ENCODE results near the gene APOBEC3F. TPM values are rescaled to one million over a fixed set of nuclear protein-coding genes. Genes with fewer than 3 reads are reported as not detected.
"Not testable (repeated sequence)": the region's sequence is repeated elsewhere in the genome, so short reads cannot be mapped to it uniquely, and the experiment has no call there.

The APOBEC3F gene
- total RNA-seq, 2 donors from 2014 or later, result 16.2 to 24.2 TPM

GRCh38 chr22:39078329-39078728 lies 37.7 kb downstream of the APOBEC3F start:
- Histone ChIP-seq H3K4me1 (ENCODE audit: control insufficient read depth, insufficient read depth, low read length) (no peaks in the 10 kb centered on the region), H3K27me3 (ENCODE audit: control insufficient read depth, insufficient read depth, low read length, poor library complexity, severe bottlenecking) (no peaks in the 10 kb centered on the region), H3K4me3 (ENCODE audit: low read length) (peak overlapping the region; percentile 80), H3K9me3 (ENCODE audit: control insufficient read depth, low read length) (no peaks in the 10 kb centered on the region), H3K36me3 (ENCODE audit: control insufficient read depth, insufficient read depth, low read length) (no peaks in the 10 kb centered on the region), H3K9ac (ENCODE audit: extremely low read depth, low read length, poor library complexity, severe bottlenecking) (no peak overlapping the region), H3K27ac (ENCODE audit: low read depth, low read length) (no peak overlapping the region)
- no peak overlapping the region for H3K27ac Mint-ChIP-seq
- H3K9me3 Mint-ChIP-seq, result no peaks in the 10 kb centered on the region
- H3K4me1 Mint-ChIP-seq, result peaks cover 23% of the 10 kb centered on the region
- WGBS, 2 experiments (ENCODE audit: insufficient coverage in 1 of 2, insufficient read length in 1 of 2), result 93 to 100% methylated on average over 4 to 7 of the region's 8 CpGs
- H3K36me3 Mint-ChIP-seq (ENCODE audit: low read depth), result peaks cover 2% of the 10 kb centered on the region
- peak overlapping the region; percentile 47 for H3K4me3 Mint-ChIP-seq
- TF ChIP-seq, protein P1, sequence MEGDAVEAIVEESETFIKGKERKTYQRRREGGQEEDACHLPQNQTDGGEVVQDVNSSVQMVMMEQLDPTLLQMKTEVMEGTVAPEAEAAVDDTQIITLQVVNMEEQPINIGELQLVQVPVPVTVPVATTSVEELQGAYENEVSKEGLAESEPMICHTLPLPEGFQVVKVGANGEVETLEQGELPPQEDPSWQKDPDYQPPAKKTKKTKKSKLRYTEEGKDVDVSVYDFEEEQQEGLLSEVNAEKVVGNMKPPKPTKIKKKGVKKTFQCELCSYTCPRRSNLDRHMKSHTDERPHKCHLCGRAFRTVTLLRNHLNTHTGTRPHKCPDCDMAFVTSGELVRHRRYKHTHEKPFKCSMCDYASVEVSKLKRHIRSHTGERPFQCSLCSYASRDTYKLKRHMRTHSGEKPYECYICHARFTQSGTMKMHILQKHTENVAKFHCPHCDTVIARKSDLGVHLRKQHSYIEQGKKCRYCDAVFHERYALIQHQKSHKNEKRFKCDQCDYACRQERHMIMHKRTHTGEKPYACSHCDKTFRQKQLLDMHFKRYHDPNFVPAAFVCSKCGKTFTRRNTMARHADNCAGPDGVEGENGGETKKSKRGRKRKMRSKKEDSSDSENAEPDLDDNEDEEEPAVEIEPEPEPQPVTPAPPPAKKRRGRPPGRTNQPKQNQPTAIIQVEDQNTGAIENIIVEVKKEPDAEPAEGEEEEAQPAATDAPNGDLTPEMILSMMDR (conservative IDR thresholded peaks at IDR 0.05), result no peak
- no peak for DNase-seq
- H3K27me3 Mint-ChIP-seq (ENCODE audit: insufficient read depth), result no peaks in the 10 kb centered on the region

- peaks cover 18% of the 10 kb centered on the region for H3K4me1 Mint-ChIP-seq
- H3K9me3 Mint-ChIP-seq; H3K36me3 Mint-ChIP-seq (ENCODE audit: low read depth): not testable (repeated sequence)
Measured at GRCh38 chr22:39079054-39079637, 38.5 kb downstream of the APOBEC3F start.

DNA sequence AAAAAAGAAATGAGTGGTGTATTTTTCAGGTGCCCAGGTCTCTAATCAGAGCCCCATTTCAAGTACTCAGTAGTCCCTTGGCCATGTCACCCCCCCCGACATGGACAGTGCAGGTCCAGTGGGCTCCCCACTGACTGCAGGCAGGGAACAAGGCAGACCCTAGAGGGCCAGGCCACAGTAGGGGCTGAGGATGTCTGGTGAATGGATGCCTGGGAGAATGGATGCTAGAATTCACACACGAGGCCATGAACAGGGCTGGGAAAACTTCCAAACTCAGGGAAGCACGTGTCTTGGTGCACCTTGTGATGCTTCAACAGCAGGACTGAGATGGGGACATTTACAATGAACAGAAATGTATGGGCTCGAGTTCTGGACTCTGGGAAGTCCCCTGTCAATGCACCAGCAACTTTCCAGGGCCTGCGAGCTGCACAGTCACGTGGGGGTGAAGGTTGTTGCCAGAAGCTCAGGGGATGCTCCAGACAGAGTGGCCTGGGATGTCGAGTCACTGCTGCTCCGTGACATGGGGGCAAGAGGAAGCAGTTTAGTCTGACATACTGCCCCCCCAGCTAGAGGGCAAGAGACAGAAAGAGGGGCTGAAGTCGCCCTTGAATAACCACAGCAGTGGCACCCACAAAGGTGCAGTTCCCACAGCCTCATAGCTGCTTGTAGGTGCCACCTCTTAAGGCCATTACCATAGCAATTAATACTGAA lies 39.5 kb downstream of the APOBEC3F start:
- Mint-ChIP-seq H3K27ac (no peak overlapping the region), H3K9me3 (no peaks in the 10 kb centered on the region), H3K4me3 (no peak overlapping the region), H3K27me3 (ENCODE audit: insufficient read depth) (no peaks in the 10 kb centered on the region), H3K36me3 (ENCODE audit: low read depth) (peaks cover 2% of the 10 kb centered on the region), H3K4me1 (peaks cover 12% of the 10 kb centered on the region)
- Histone ChIP-seq H3K27ac (ENCODE audit: low read depth, low read length) (no peak overlapping the region), H3K4me3 (ENCODE audit: low read length) (no peak overlapping the region), H3K9ac (ENCODE audit: extremely low read depth, low read length, poor library complexity, severe bottlenecking) (no peak overlapping the region), H3K9me3 (ENCODE audit: control insufficient read depth, low read length) (no peaks in the 10 kb centered on the region), H3K36me3 (ENCODE audit: control insufficient read depth, insufficient read depth, low read length) (no peaks in the 10 kb centered on the region), H3K27me3 (ENCODE audit: control insufficient read depth, insufficient read depth, low read length, poor library complexity, severe bottlenecking) (no peaks in the 10 kb centered on the region), H3K4me1 (ENCODE audit: control insufficient read depth, insufficient read depth, low read length) (no peaks in the 10 kb centered on the region)
- TF ChIP-seq, protein P1 (conservative IDR thresholded peaks at IDR 0.05), result no peak
- DNase-seq, result no peak
- WGBS, 2 experiments (ENCODE audit: insufficient coverage in 1 of 2, insufficient read length in 1 of 2), result 91 to 94% methylated on average over 8 to 9 of the region's 9 CpGs

More at GRCh38 chr22:39079054-39079637, 38.5 kb downstream of the APOBEC3F start:
- H3K4me3 Mint-ChIP-seq; H3K27ac Mint-ChIP-seq; H3K27me3 ChIP-seq (ENCODE audit: control insufficient read depth, insufficient read depth, low read length, poor library complexity, severe bottlenecking); H3K4me1 ChIP-seq (ENCODE audit: control insufficient read depth, insufficient read depth, low read length); H3K27ac ChIP-seq (ENCODE audit: low read depth, low read length); H3K9ac ChIP-seq (ENCODE audit: extremely low read depth, low read length, poor library complexity, severe bottlenecking); H3K4me3 ChIP-seq (ENCODE audit: low read length); DNase-seq; H3K36me3 ChIP-seq (ENCODE audit: control insufficient read depth, insufficient read depth, low read length); H3K27me3 Mint-ChIP-seq (ENCODE audit: insufficient read depth); H3K9me3 ChIP-seq (ENCODE audit: control insufficient read depth, low read length): not testable (repeated sequence)
- whole genome bisulfite sequencing, 2 experiments (ENCODE audit: insufficient coverage in 1 of 2, insufficient read length in 1 of 2), result 95 to 97% methylated on average over 6 to 20 of the region's 24 CpGs

Data from endodermal cell (in vitro differentiated cells).